Measurements from ENCODE around the gene BRIP1.
A peak's percentile ranks its signal among the peaks of the same experiment; 100 is the strongest.

BRIP1 gene

GRCh38 chr17:61825448-61826137 lies 37.7 kb downstream of the BRIP1 start (continued):
- TF ChIP-seq ZBTB49 (tag by site-specific recombination; IDR thresholded peaks at IDR 0.05; ENCODE audit: low read depth) (no peak), ZNF146 (tag by site-specific recombination; IDR thresholded peaks at IDR 0.05) (no peak), ZNF639 (tag by site-specific recombination; IDR thresholded peaks at IDR 0.05) (no peak), HOXC10 (CRISPR knock-in tag; IDR thresholded peaks at IDR 0.05) (no peak), GLI2 (tag by site-specific recombination; IDR thresholded peaks at IDR 0.05; ENCODE audit: borderline replicate concordance, low read depth) (no peak), ZBTB26 (tag by site-specific recombination; optimal IDR thresholded peaks at IDR 0.05) (no peak), FEZF1 (tag by site-specific recombination; IDR thresholded peaks at IDR 0.05) (no peak), ZSCAN30 (tag by site-specific recombination; IDR thresholded peaks at IDR 0.05) (no peak), ZNF785 (tag by site-specific recombination; IDR thresholded peaks at IDR 0.05) (no peak), REST (tag by site-specific recombination; IDR thresholded peaks at IDR 0.05) (0 out of 2 replicates have a peak, but pooled peaks have one; percentile 41), ZNF555 (tag by site-specific recombination; conservative IDR thresholded peaks at IDR 0.05) (peak; percentile 84), ZNF560 (tag by site-specific recombination; IDR thresholded peaks at IDR 0.05; ENCODE audit: borderline replicate concordance) (0 out of 2 replicates have a peak, but pooled peaks have one; percentile 56), ZFP3 (tag by site-specific recombination; IDR thresholded peaks at IDR 0.05; ENCODE audit: low read depth) (no peak), ZBTB1 (tag by site-specific recombination; IDR thresholded peaks at IDR 0.05) (no peak), ZNF513 (tag by site-specific recombination; IDR thresholded peaks at IDR 0.05) (no peak), ZNF280D (tag by site-specific recombination; IDR thresholded peaks at IDR 0.05) (no peak), ZFP69B (tag by site-specific recombination; IDR thresholded peaks at IDR 0.05) (no peak), ZNF391 (tag by site-specific recombination; IDR thresholded peaks at IDR 0.05; ENCODE audit: borderline replicate concordance, low read depth) (no peak), ZBTB8A (tag by site-specific recombination; IDR thresholded peaks at IDR 0.05) (peak; percentile 63), ZSCAN4 (tag by site-specific recombination; IDR thresholded peaks at IDR 0.05) (no peak), ZNF416 (tag by site-specific recombination; IDR thresholded peaks at IDR 0.05) (no peak), ZNF585B (tag by site-specific recombination; IDR thresholded peaks at IDR 0.05) (no peak), ELK4 (IDR thresholded peaks at IDR 0.05; ENCODE audit: borderline replicate concordance, low read depth, low read length) (no peak)
